A549 (cell line): ENCODE data around the gene SAAL1. TPM values are rescaled to one million over a fixed set of nuclear protein-coding genes. Genes with fewer than 3 reads are reported as not detected.

Source experiments
- ATAC-seq, 2 experiments: fragments of 200-7000 bp in 1 of 2; fragments of >200 bp in 1 of 2; cut with Nextera tagmentation in 1 of 2; cut with Tn5 transposase in 1 of 2; 3 replicates each; pipeline versions ENCODE4 v1.8.0 to v1.9.1; 2018 to 2020; ENCODE audit warnings: mild to moderate bottlenecking in 1 of 2, moderate library complexity in 1 of 2
- CTCF ChIA-PET: fragments of 300-600 bp; sonication (Branson Sonifier 250); formaldehyde crosslinking; extraction: SDS; loops from one replicate; lab custom pipeline; 2021; ENCODE audit warnings: antibody characterized with exemption, inconsistent platforms; lab: Yijun Ruan, JAX
- POLR2A ChIA-PET: fragments of 350-600 bp; formaldehyde crosslinking; extraction: SDS; loops from one replicate; lab custom pipeline; 2021; ENCODE audit warnings: antibody characterized with exemption, inconsistent platforms; lab: Yijun Ruan, JAX
- DNase-seq, 2 experiments: peaks; one replicate each; pipeline versions ENCODE4 v3.0.0 to v3.0.0-alpha.2; 2011 to 2016; ENCODE audit warnings: low read depth in 1 of 2, low spot score in 1 of 2
- FAIRE-seq: peaks from 2 replicates; lab custom pipeline; 2011; peaks lifted over from hg19 to GRCh38; lab: Jason Lieb, UNC
- H3K27ac ChIP-seq, 2 experiments: fragments of >200 bp; sonication (Bioruptor Twin); formaldehyde crosslinking; 3 replicates each; pipeline ENCODE4 v1.5.1; 2016 to 2017
- H3K4me1 ChIP-seq: fragments of >200 bp; sonication (Bioruptor Twin); formaldehyde crosslinking; 3 replicates; pipeline ENCODE4 v1.6.1; 2016
- H3K4me2 ChIP-seq: fragments of >200 bp; sonication (Bioruptor Twin); formaldehyde crosslinking; 3 replicates; pipeline ENCODE4 v1.6.1; 2016
- H3K4me3 ChIP-seq: fragments of >200 bp; sonication (Bioruptor Twin); formaldehyde crosslinking; 3 replicates; pipeline ENCODE4 v1.5.1; 2016
- H3K9me3 ChIP-seq: fragments of >200 bp; sonication (Bioruptor Twin); formaldehyde crosslinking; 3 replicates; pipeline ENCODE4 v1.6.1; 2016
- CBX2 ChIP-seq: fragments of 200-600 bp; sonication (generic); IDR thresholded peaks from 2 replicates; pipeline ENCODE4 v1.6.1; 2016; ENCODE audit warnings: low read depth, mild to moderate bottlenecking, borderline replicate concordance
- CBX8 ChIP-seq: fragments of 200-600 bp; sonication (generic); IDR thresholded peaks from 2 replicates; pipeline ENCODE4 v1.6.1; 2016
- ESRRA ChIP-seq: fragments of 150-350 bp; IDR thresholded peaks from 2 replicates; pipeline ENCODE4 v1.6.1; 2014; ENCODE audit warnings: mild to moderate bottlenecking, low read length, borderline replicate concordance
- FOSB ChIP-seq: fragments of 250-450 bp; sonication (Bioruptor Pico); IDR thresholded peaks from 2 replicates; pipeline ENCODE4 v1.5.0; 2020; ENCODE audit warnings: mild to moderate bottlenecking, moderate library complexity
- GATA3 ChIP-seq: IDR thresholded peaks from 2 replicates; pipeline ENCODE4 v1.6.1; 2012; ENCODE audit warnings: borderline replicate concordance
- HDAC2 ChIP-seq: fragments of 200-600 bp; sonication (generic); IDR thresholded peaks from 2 replicates; pipeline ENCODE4 v1.6.1; 2016
- HOXB5 ChIP-seq: fragments of 250-450 bp; sonication (Bioruptor Pico); IDR thresholded peaks from 2 replicates; pipeline ENCODE4 v1.5.0; 2020; ENCODE audit warnings: mild to moderate bottlenecking, moderate library complexity
- JUN ChIP-seq, 2 experiments: fragments of >200 bp; sonication (Bioruptor Twin); formaldehyde crosslinking; IDR thresholded peaks; 2 replicates in 1 of 2; 3 replicates in 1 of 2; pipeline ENCODE4 v1.6.1; 2016 to 2017
- KDM5A ChIP-seq: fragments of 200-600 bp; sonication (generic); IDR thresholded peaks from 2 replicates; pipeline ENCODE4 v1.6.1; 2016; ENCODE audit warnings: antibody characterized with exemption, mild to moderate bottlenecking
- MYC ChIP-seq: IDR thresholded peaks from 2 replicates; pipeline ENCODE4 v1.6.1; 2012; ENCODE audit warnings: mild to moderate bottlenecking, inconsistent platforms, low read length, improper control_type of control experiment, borderline replicate concordance
- NPAS2 ChIP-seq: fragments of 250-450 bp; sonication (Bioruptor Pico); IDR thresholded peaks from 2 replicates; pipeline ENCODE4 v1.8.0; 2022; ENCODE audit warnings: mild to moderate bottlenecking, moderate library complexity, borderline replicate concordance
- NR3C1 ChIP-seq: fragments of >200 bp; sonication (Bioruptor Twin); formaldehyde crosslinking; IDR thresholded peaks from 3 replicates; pipeline ENCODE4 v1.6.1; 2017
- RARB ChIP-seq: fragments of 250-450 bp; sonication (Bioruptor Pico); IDR thresholded peaks from 2 replicates; pipeline ENCODE4 v1.8.0; 2021; ENCODE audit warnings: mild to moderate bottlenecking, moderate library complexity
- SREBF2 ChIP-seq: fragments of 450-650 bp; IDR thresholded peaks from 2 replicates; pipeline ENCODE4 v1.6.1; 2014; ENCODE audit warnings: mild to moderate bottlenecking, moderate library complexity
- TFCP2L1 ChIP-seq: fragments of 250-450 bp; sonication (Bioruptor Pico); IDR thresholded peaks from 2 replicates; pipeline ENCODE4 v1.5.0; 2021; ENCODE audit warnings: mild to moderate bottlenecking
- WGBS: methylation state at CpG from one replicate; pipeline ENCODE4 v1.1.6; 2017; ENCODE audit errors: missing lambda C conversion rate; 5-methylcytosine and 5-hydroxymethylcytosine counted together
- polyA plus RNA-seq, 4 experiments: library from polyadenylated mRNA; depleted of rRNA in 3 of 4; stranded (reverse); fragments of >200 nt; fragmentation: RNase III in 1 of 4; extraction: RNeasy Plus Mini Kit Qiagen cat#74134 plus additional on column Dnase treatment in 1 of 4; gene quantifications; 2 replicates in 3 of 4; 3 replicates in 1 of 4; pipeline ENCODE4 v1.2.3, GENCODE V29; 2011 to 2017
- TF ChIP-seq, protein P1 (sequence below): fragments of 200-600 bp; sonication (generic); IDR thresholded peaks from 2 replicates; pipeline ENCODE4 v1.6.1; 2016; ENCODE audit warnings: antibody characterized with exemption, mild to moderate bottlenecking, moderate library complexity
- TF ChIP-seq, protein P2 (sequence below): fragments of >200 bp; sonication (Bioruptor Twin); formaldehyde crosslinking; IDR thresholded peaks from 2 replicates; pipeline ENCODE4 v1.6.1; 2016
- TF ChIP-seq, protein P3 (sequence below): fragments of 250-450 bp; sonication (Bioruptor Pico); IDR thresholded peaks from 2 replicates; pipeline ENCODE4 v1.5.0; 2021; ENCODE audit warnings: mild to moderate bottlenecking, moderate library complexity, borderline replicate concordance

The SAAL1 gene
- polyA plus RNA-seq, 2 of the 4 experiments (the other 2 are of a cell fraction), result 46.5 to 56.3 TPM

DNA sequence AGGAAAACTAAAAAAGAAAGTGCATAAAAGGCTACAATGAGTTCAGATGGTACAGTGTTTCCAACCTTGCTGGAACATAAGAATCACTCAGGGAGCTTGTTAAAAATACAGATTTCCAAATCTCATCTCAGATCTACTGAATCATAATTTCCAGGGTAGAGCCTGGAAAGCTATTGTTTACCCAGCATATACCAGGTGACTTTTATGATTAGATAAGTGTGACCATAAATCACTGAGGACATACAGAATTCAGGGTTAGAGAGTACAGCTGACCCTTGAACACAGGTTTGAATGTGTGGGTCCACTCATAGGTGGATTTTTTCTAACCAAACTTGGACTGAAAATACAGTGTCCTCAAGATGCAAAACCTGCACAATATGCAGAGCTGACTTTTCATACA is 11.9 kb downstream of the SAAL1 start:
- Histone ChIP-seq H3K4me3 (no peak overlapping the region), H3K27ac (no peak overlapping the region), H3K9me3 (no peaks in the 10 kb centered on the region), H3K4me1 (0 out of 3 replicates have a peak, but pooled peaks cover 5% of the 10 kb centered on the region), H3K4me2 (no peak overlapping the region)
- FAIRE-seq, result no peak
- CTCF ChIA-PET, result interaction anchor here (0.9 to 2.9 kb wide), 4 partner anchors 12 to 103 kb away, joined by 3 to 19 read pairs (median 8); partner anchors contain the start of gene SAAL1
- no peak for DNase-seq
- ATAC-seq, result no peak
- TF ChIP-seq JUN (IDR thresholded peaks at IDR 0.05), result no peak
- TF ChIP-seq NR3C1, result no peak
- TF ChIP-seq, protein P1, sequence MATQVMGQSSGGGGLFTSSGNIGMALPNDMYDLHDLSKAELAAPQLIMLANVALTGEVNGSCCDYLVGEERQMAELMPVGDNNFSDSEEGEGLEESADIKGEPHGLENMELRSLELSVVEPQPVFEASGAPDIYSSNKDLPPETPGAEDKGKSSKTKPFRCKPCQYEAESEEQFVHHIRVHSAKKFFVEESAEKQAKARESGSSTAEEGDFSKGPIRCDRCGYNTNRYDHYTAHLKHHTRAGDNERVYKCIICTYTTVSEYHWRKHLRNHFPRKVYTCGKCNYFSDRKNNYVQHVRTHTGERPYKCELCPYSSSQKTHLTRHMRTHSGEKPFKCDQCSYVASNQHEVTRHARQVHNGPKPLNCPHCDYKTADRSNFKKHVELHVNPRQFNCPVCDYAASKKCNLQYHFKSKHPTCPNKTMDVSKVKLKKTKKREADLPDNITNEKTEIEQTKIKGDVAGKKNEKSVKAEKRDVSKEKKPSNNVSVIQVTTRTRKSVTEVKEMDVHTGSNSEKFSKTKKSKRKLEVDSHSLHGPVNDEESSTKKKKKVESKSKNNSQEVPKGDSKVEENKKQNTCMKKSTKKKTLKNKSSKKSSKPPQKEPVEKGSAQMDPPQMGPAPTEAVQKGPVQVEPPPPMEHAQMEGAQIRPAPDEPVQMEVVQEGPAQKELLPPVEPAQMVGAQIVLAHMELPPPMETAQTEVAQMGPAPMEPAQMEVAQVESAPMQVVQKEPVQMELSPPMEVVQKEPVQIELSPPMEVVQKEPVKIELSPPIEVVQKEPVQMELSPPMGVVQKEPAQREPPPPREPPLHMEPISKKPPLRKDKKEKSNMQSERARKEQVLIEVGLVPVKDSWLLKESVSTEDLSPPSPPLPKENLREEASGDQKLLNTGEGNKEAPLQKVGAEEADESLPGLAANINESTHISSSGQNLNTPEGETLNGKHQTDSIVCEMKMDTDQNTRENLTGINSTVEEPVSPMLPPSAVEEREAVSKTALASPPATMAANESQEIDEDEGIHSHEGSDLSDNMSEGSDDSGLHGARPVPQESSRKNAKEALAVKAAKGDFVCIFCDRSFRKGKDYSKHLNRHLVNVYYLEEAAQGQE, result no peak
- TF ChIP-seq CBX2, result no peak
- no peak for TF ChIP-seq SREBF2
- TF ChIP-seq HOXB5 (CRISPR knock-in tag), result no peak
- POLR2A ChIA-PET, result no interaction called here

DNA sequence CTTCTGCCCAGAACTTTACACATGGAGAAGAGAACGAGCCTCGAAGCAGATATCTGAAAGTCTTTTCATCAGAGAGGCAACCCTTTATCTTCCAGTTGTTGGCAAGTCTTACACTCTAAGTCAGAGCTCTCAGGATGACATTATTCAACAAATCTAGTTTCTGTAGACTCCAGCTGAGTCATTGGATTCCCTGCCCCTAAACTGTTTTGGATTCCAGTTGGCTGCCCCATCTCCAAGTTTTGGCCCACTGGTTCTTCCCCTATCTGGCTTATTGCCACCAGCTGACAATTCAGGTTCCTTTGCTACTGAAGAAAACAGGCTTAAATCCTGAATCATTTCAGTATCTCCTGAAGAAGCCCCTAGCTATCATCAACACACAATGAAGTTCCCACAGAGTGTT is 14.2 kb downstream of the SAAL1 start:
- FAIRE-seq, result no peak
- no peaks in the 10 kb centered on the region for H3K9me3 ChIP-seq
- TF ChIP-seq MYC, result no peak
- no peak for TF ChIP-seq CBX8
- no peak for TF ChIP-seq RARB (CRISPR knock-in tag)
- TF ChIP-seq, protein P2, sequence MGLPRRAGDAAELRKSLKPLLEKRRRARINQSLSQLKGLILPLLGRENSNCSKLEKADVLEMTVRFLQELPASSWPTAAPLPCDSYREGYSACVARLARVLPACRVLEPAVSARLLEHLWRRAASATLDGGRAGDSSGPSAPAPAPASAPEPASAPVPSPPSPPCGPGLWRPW, result no peak
- TF ChIP-seq, all 56 proteins: peak for 0
- 94% methylated on average over 2 of the region's 2 CpGs for WGBS
- Histone ChIP-seq H3K4me2 (no peak overlapping the region), H3K4me3 (no peak overlapping the region), H3K4me1 (0 out of 3 replicates have a peak, but pooled peaks cover 5% of the 10 kb centered on the region), H3K27ac (no peak overlapping the region)
- ChIA-PET CTCF (interaction anchor here (1.5 to 2.4 kb wide), 2 partner anchors 14 to 23 kb away, joined by 5 to 7 read pairs; partner anchors contain the start of gene SAAL1), POLR2A (no interaction called here)
- no peak for DNase-seq
- ATAC-seq, result no peak

DNA sequence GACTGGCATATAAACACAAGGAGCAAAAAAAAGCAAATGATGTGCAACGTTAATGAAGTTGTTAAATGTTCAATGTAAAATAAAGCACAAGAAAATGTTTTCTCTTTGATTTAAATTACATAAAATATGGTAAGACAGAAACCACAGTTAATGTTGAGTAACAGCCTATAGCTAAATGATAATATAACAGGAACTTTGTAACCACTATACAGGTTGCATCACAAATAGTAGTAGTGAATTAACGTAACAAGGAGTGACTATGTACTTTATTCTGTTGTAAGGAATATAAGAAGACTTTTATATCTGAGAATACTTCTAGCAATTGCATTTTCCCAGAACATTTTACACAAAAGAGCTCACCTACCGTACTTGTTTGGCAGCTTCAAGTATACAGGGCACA is 16.9 kb downstream of the SAAL1 start:
- no peaks in the 10 kb centered on the region for H3K9me3 ChIP-seq
- FAIRE-seq (no peak), DNase-seq (no peak), ATAC-seq (no peak)
- H3K27ac ChIP-seq, result no peak overlapping the region
- WGBS, result 89% methylated on average over 3 of the region's 3 CpGs
- H3K4me1 ChIP-seq, result 0 out of 3 replicates have a peak, but pooled peaks cover 5% of the 10 kb centered on the region
- POLR2A ChIA-PET, result interaction anchor here (1.0 kb wide), 1 partner anchor 17 kb away, joined by 3 read pairs; the partner anchor contains the start of gene SAAL1
- CTCF ChIA-PET, result interaction anchor here (1.3 to 2.1 kb wide), 2 partner anchors 17 to 27 kb away, joined by 3 to 11 read pairs; partner anchors contain the start of gene SAAL1
- TF ChIP-seq KDM5A (no peak), HDAC2 (no peak), FOSB (CRISPR knock-in tag) (no peak), ESRRA (no peak), JUN (IDR thresholded peaks at IDR 0.05) (no peak), CBX2 (no peak), HOXB5 (CRISPR knock-in tag) (no peak), GATA3 (no peak), TFCP2L1 (CRISPR knock-in tag) (no peak), NPAS2 (CRISPR knock-in tag) (no peak), MYC (no peak)
- TF ChIP-seq, protein P3, sequence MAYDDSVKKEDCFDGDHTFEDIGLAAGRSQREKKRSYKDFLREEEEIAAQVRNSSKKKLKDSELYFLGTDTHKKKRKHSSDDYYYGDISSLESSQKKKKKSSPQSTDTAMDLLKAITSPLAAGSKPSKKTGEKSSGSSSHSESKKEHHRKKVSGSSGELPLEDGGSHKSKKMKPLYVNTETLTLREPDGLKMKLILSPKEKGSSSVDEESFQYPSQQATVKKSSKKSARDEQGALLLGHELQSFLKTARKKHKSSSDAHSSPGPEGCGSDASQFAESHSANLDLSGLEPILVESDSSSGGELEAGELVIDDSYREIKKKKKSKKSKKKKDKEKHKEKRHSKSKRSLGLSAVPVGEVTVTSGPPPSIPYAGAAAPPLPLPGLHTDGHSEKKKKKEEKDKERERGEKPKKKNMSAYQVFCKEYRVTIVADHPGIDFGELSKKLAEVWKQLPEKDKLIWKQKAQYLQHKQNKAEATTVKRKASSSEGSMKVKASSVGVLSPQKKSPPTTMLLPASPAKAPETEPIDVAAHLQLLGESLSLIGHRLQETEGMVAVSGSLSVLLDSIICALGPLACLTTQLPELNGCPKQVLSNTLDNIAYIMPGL (CRISPR knock-in tag), result no peak
- TF ChIP-seq, protein P1, result no peak
- TF ChIP-seq, protein P2, result no peak
- TF ChIP-seq, all 56 proteins: peak for 0
- no peak overlapping the region for H3K4me2 ChIP-seq
- no peak overlapping the region for H3K4me3 ChIP-seq
